ENCODE data around the gene EDNRA.

Gene EDNRA

DNA sequence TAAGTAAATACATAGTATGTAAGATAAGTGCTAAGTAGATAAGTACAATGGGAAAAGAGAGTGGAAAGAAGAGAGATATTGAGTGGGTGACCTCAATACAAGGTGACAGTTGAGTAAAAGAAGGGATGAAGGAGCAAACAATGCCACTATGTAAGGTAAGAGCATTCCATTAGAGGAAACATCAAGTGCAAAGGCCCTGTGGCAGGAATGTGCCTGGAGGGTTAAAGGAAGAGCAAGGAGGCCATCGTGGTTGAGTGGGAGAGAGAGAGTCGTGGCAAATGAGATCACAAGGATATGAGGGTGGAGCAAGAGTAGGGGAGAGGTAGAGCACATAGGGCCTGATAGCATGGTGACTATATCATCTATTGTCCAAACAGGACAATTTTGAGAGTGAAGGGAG is 13.4 kb downstream of the EDNRA start:
- Histone ChIP-seq H3K4me2 (ENCODE audit: low read depth, low read length, poor library complexity, severe bottlenecking) (no peak overlapping the region), H4K20me1 (ENCODE audit: insufficient read depth, low read length, poor library complexity, severe bottlenecking) (no peaks in the 10 kb centered on the region), H3K9ac (ENCODE audit: low read depth, low read length, poor library complexity, severe bottlenecking) (no peak overlapping the region), H3K27me3 (ENCODE audit: insufficient read depth, low read length, poor library complexity, severe bottlenecking) (no peaks in the 10 kb centered on the region), H3K36me3 (ENCODE audit: insufficient read depth, low read length) (no peaks in the 10 kb centered on the region), H3F3A (ENCODE audit: low read depth) (no peaks in the 10 kb centered on the region), H3K79me2 (ENCODE audit: insufficient read depth, low read length) (no peaks in the 10 kb centered on the region), H3K4me1 (ENCODE audit: insufficient read depth, low read length, poor library complexity, severe bottlenecking) (no peaks in the 10 kb centered on the region), H2AFZ (ENCODE audit: low read length) (no peak overlapping the region), H3K9me2 (replicated peaks; ENCODE audit: low read depth, low read length) (no peaks in the 10 kb centered on the region), H3K9me3 (ENCODE audit: insufficient read depth, low read depth, low read length) (no peaks in the 10 kb centered on the region), H3K4me3 (ENCODE audit: low read length, poor library complexity, severe bottlenecking) (no peak overlapping the region)
- TF ChIP-seq EZH2phosphoT487 (IDR thresholded peaks at IDR 0.05; ENCODE audit: borderline replicate concordance): no peak
- TF ChIP-seq, protein P1, sequence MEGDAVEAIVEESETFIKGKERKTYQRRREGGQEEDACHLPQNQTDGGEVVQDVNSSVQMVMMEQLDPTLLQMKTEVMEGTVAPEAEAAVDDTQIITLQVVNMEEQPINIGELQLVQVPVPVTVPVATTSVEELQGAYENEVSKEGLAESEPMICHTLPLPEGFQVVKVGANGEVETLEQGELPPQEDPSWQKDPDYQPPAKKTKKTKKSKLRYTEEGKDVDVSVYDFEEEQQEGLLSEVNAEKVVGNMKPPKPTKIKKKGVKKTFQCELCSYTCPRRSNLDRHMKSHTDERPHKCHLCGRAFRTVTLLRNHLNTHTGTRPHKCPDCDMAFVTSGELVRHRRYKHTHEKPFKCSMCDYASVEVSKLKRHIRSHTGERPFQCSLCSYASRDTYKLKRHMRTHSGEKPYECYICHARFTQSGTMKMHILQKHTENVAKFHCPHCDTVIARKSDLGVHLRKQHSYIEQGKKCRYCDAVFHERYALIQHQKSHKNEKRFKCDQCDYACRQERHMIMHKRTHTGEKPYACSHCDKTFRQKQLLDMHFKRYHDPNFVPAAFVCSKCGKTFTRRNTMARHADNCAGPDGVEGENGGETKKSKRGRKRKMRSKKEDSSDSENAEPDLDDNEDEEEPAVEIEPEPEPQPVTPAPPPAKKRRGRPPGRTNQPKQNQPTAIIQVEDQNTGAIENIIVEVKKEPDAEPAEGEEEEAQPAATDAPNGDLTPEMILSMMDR (conservative IDR thresholded peaks at IDR 0.05; ENCODE audit: low read length): no peak

DNA sequence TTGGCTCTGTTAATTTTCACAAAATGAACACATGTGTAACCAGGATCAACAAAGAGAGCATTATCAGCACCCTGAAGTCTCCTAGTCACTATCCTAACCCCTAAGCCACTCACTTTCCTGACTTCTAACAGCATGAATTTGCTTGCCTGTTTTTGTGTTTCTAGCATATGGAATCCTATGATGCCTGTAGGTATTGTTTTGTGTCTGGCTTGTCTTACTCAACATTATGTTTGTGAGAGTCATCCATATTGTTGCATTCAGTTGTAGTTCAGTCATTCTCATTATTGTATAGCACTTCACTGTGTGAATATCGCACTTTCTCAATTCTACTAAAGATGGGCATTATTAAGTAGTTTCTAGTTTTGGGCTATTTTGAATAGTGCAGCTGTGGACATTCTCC is 15.6 kb downstream of the EDNRA start:
- Histone ChIP-seq H3K4me1 (ENCODE audit: insufficient read depth, low read length, poor library complexity, severe bottlenecking) (no peaks in the 10 kb centered on the region), H3K4me3 (ENCODE audit: low read length, poor library complexity, severe bottlenecking) (no peak overlapping the region), H3K9ac (ENCODE audit: low read depth, low read length, poor library complexity, severe bottlenecking) (no peak overlapping the region), H3K36me3 (ENCODE audit: insufficient read depth, low read length) (no peaks in the 10 kb centered on the region), H3K9me3 (ENCODE audit: insufficient read depth, low read depth, low read length) (no peaks in the 10 kb centered on the region), H2AFZ (ENCODE audit: low read length) (no peak overlapping the region), H3F3A (ENCODE audit: low read depth) (no peaks in the 10 kb centered on the region), H3K27me3 (ENCODE audit: insufficient read depth, low read length, poor library complexity, severe bottlenecking) (no peaks in the 10 kb centered on the region), H3K4me2 (ENCODE audit: low read depth, low read length, poor library complexity, severe bottlenecking) (no peak overlapping the region), H4K20me1 (ENCODE audit: insufficient read depth, low read length, poor library complexity, severe bottlenecking) (no peaks in the 10 kb centered on the region), H3K79me2 (ENCODE audit: insufficient read depth, low read length) (no peaks in the 10 kb centered on the region), H3K9me2 (replicated peaks; ENCODE audit: low read depth, low read length) (no peaks in the 10 kb centered on the region)
- TF ChIP-seq, protein P1 (conservative IDR thresholded peaks at IDR 0.05; ENCODE audit: low read length): no peak
- TF ChIP-seq EZH2phosphoT487 (IDR thresholded peaks at IDR 0.05; ENCODE audit: borderline replicate concordance): no peak

DNA sequence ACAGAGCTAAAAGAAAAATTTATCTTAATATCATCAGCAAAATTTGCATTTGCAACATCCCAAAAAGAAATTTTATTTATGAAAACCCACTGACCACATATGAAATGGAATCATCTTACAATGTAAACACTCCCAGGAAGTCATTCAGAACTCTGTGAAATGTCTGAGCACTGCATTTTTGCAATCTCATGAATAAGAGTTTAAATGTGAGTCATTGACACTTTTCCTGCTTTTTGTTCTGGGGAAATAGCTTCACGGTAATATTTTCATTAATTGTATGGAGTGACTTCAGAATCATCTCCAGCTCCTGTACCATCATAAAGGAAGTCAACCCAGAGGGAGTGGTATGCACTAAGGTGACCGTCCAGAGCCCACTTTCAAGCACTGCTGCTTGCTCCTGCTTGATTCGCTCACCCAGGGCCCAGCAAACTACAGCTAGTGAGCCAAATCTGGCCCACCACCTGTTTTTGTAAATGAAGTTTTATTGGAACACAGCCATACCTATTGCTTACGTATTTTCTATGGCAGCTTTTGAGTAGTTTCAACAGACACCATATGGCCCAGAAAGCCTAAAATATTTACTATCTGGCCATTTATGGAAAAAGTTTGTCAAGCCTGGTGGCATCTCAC is 17.2 kb downstream of the EDNRA start:
- Histone ChIP-seq H2AFZ (ENCODE audit: low read length) (no peak overlapping the region), H3K27me3 (ENCODE audit: insufficient read depth, low read length, poor library complexity, severe bottlenecking) (no peaks in the 10 kb centered on the region), H3K36me3 (ENCODE audit: insufficient read depth, low read length) (no peaks in the 10 kb centered on the region), H4K20me1 (ENCODE audit: insufficient read depth, low read length, poor library complexity, severe bottlenecking) (no peaks in the 10 kb centered on the region), H3K9me2 (replicated peaks; ENCODE audit: low read depth, low read length) (no peaks in the 10 kb centered on the region), H3K4me2 (ENCODE audit: low read depth, low read length, poor library complexity, severe bottlenecking) (no peak overlapping the region), H3F3A (ENCODE audit: low read depth) (no peaks in the 10 kb centered on the region), H3K79me2 (ENCODE audit: insufficient read depth, low read length) (no peaks in the 10 kb centered on the region), H3K9ac (ENCODE audit: low read depth, low read length, poor library complexity, severe bottlenecking) (no peak overlapping the region), H3K4me1 (ENCODE audit: insufficient read depth, low read length, poor library complexity, severe bottlenecking) (no peaks in the 10 kb centered on the region), H3K4me3 (ENCODE audit: low read length, poor library complexity, severe bottlenecking) (no peak overlapping the region), H3K9me3 (ENCODE audit: insufficient read depth, low read depth, low read length) (no peaks in the 10 kb centered on the region)
- TF ChIP-seq, protein P1 (conservative IDR thresholded peaks at IDR 0.05; ENCODE audit: low read length): no peak
- TF ChIP-seq EZH2phosphoT487 (IDR thresholded peaks at IDR 0.05; ENCODE audit: borderline replicate concordance): no peak

Measured in Loucy (cell line).